Sigmoid colon (tissue), 7 donors: ENCODE measurements around the gene ROBO3. TPM values are rescaled to one million over a fixed set of nuclear protein-coding genes. Genes with fewer than 3 reads are reported as not detected.
A peak's percentile ranks its signal among the peaks of the same experiment; 100 is the strongest.

Experiments
- DNase-seq: peaks from one replicate; pipeline ENCODE4 v3.0.0-alpha.2; 2019
- H3K27ac ChIP-seq, 4 donors: fragments of 200-600 bp; sonication (generic); one replicate each; pipeline ENCODE4 v1.5.1; 2016 to 2019; ENCODE audit warnings: mild to moderate bottlenecking in 1 of 4
- H3K27me3 ChIP-seq, 3 donors: fragments of 200-600 bp; sonication (generic); one replicate each; pipeline ENCODE4 v1.5.1; 2019; ENCODE audit warnings: mild to moderate bottlenecking in 1 of 3
- H3K36me3 ChIP-seq, 4 donors: fragments of 200-600 bp; sonication (generic); one replicate each; pipeline ENCODE4 v1.5.1; 2016 to 2019
- H3K4me1 ChIP-seq, 4 donors: fragments of 200-600 bp; sonication (generic); one replicate each; pipeline ENCODE4 v1.5.1; 2017 to 2019
- H3K4me3 ChIP-seq, 4 donors: fragments of 200-600 bp; sonication (generic); one replicate each; pipeline ENCODE4 v1.5.1; 2017 to 2019; ENCODE audit warnings: mild to moderate bottlenecking in 2 of 4, moderate library complexity in 1 of 4
- H3K9me3 ChIP-seq, 4 donors: fragments of 200-600 bp in 3 of 4; sonication (generic) in 3 of 4; one replicate each; pipeline versions ENCODE4 v1.5.1 to v1.6.1; 2013 to 2019
- EP300 ChIP-seq, 4 donors: sonication (generic); formaldehyde crosslinking; IDR thresholded peaks; one replicate each; pipeline ENCODE4 v1.6.1; 2017; ENCODE audit warnings: antibody characterized with exemption in 4 of 4
- POLR2A ChIP-seq, 2 donors: fragments of 450-650 bp; IDR thresholded peaks; one replicate each; pipeline ENCODE4 v1.6.1; 2016; ENCODE audit warnings: antibody characterized with exemption in 2 of 2, mild to moderate bottlenecking in 2 of 2, moderate library complexity in 2 of 2
- POLR2AphosphoS5 ChIP-seq, 4 donors: sonication (generic); formaldehyde crosslinking; IDR thresholded peaks; one replicate each; pipeline ENCODE4 v1.6.1; 2017; ENCODE audit warnings: antibody characterized with exemption in 4 of 4
- WGBS, 2 donors: extraction: QIAGEN DNeasy Blood & Tissue Kit; methylation state at CpG; one replicate each; pipeline ENCODE4 v1.1.7; 2013; 5-methylcytosine and 5-hydroxymethylcytosine counted together
- intact Hi-C: fragments of 100-400 bp; cut with DNase I; formaldehyde crosslinking; loops from one replicate; pipeline ENCODE4 v1.15.1; 2023
- polyA plus RNA-seq, 3 donors: library from polyadenylated mRNA; stranded (reverse); fragments of 200-250 nt; gene quantifications; one replicate each; pipeline ENCODE4 v1.2.3, GENCODE V29; 2013
- total RNA-seq, 4 donors: library from RNA; depleted of rRNA; stranded (reverse); fragments of >200 nt; gene quantifications; one replicate each; pipeline ENCODE4 v1.1.0, GENCODE V29; 2016
- TF ChIP-seq, protein P1 (sequence below), 4 experiments: fragments of 450-650 bp in 3 of 4; fragments of 200-600 bp in 1 of 4; IDR thresholded peaks; one replicate each; pipeline ENCODE4 v1.5.1; 2016 to 2019; ENCODE audit warnings: antibody characterized with exemption in 4 of 4, mild to moderate bottlenecking in 3 of 4, moderate library complexity in 2 of 4
- donor health status: healthy with polysubstance abuse.
- donor health status: Bipolar disorder and iron deficiency.
- donor health status: healthy.

ROBO3 gene
- total and polyA plus RNA-seq, 7 donors, result 1.6 to 37.7 (median 9.1) TPM

DNA sequence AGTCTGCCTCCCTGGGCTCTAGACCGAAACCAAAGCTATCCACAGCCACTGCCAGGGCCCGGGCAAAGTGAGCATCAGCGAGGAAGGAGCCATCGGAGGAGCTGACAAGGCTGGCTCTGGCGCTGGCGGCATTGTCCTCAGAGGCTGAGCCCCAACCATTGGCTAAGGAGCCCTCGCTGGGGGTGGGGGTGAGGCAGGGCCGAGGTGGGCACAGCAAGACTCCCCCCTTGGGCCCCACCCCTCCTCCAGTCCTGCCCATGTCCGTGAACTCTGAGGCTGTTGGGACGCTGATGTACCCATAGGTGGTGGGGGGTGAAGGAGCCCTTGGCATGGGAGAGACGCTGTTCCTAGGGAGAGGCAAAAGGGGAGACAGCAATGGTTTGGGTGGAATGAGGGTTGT, 21.2 kb downstream of the ROBO3 start:
- H3K27me3 ChIP-seq, result peaks cover 0 to 39% (median 9%) of the 10 kb centered on the region in 3 donors
- no peaks in the 10 kb centered on the region for H3K36me3 ChIP-seq
- DNase-seq, result peak; percentile 44
- no peak for TF ChIP-seq POLR2AphosphoS5 (IDR thresholded peaks at IDR 0.05)
- TF ChIP-seq EP300 (IDR thresholded peaks at IDR 0.05), result no peak
- TF ChIP-seq, protein P1, sequence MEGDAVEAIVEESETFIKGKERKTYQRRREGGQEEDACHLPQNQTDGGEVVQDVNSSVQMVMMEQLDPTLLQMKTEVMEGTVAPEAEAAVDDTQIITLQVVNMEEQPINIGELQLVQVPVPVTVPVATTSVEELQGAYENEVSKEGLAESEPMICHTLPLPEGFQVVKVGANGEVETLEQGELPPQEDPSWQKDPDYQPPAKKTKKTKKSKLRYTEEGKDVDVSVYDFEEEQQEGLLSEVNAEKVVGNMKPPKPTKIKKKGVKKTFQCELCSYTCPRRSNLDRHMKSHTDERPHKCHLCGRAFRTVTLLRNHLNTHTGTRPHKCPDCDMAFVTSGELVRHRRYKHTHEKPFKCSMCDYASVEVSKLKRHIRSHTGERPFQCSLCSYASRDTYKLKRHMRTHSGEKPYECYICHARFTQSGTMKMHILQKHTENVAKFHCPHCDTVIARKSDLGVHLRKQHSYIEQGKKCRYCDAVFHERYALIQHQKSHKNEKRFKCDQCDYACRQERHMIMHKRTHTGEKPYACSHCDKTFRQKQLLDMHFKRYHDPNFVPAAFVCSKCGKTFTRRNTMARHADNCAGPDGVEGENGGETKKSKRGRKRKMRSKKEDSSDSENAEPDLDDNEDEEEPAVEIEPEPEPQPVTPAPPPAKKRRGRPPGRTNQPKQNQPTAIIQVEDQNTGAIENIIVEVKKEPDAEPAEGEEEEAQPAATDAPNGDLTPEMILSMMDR (IDR thresholded peaks at IDR 0.05), result no peak
- no peak for TF ChIP-seq POLR2A (IDR thresholded peaks at IDR 0.05)
- H3K4me3 ChIP-seq, result no peak overlapping the region
- intact Hi-C loops, result no loop called here
- WGBS, 2 donors, result 91 to 93% methylated on average over 11 of the region's 11 CpGs
- peaks cover 0 to 5% (median 0%) of the 10 kb centered on the region in 4 donors for H3K4me1 ChIP-seq
- no peaks in the 10 kb centered on the region for H3K9me3 ChIP-seq
- H3K27ac ChIP-seq, result no peak overlapping the region

GRCh38 chr11:124886978-124887666, 21.9 kb downstream of the ROBO3 start:
- peaks cover 0 to 39% (median 9%) of the 10 kb centered on the region in 3 donors for H3K27me3 ChIP-seq
- H3K27ac ChIP-seq, result no peak overlapping the region
- 86 to 93% methylated on average over 12 of the region's 12 CpGs for WGBS, 2 donors
- TF ChIP-seq, protein P1 (IDR thresholded peaks at IDR 0.05), result no peak
- no peak for TF ChIP-seq EP300 (IDR thresholded peaks at IDR 0.05)
- H3K9me3 ChIP-seq, result no peaks in the 10 kb centered on the region
- intact Hi-C loops, result no loop called here
- no peak overlapping the region for H3K4me3 ChIP-seq
- peak; percentile 57 for DNase-seq
- H3K36me3 ChIP-seq, result no peaks in the 10 kb centered on the region
- peaks cover 0 to 5% (median 0%) of the 10 kb centered on the region in 4 donors for H3K4me1 ChIP-seq

GRCh38 chr11:124887667-124888013, 22.4 kb downstream of the ROBO3 start:
- Histone ChIP-seq H3K9me3 (no peaks in the 10 kb centered on the region), H3K27ac (no peak overlapping the region), H3K36me3 (no peaks in the 10 kb centered on the region), H3K4me3 (no peak overlapping the region), H3K4me1 (peaks cover 0 to 5% (median 0%) of the 10 kb centered on the region in 4 donors), H3K27me3 (peaks cover 0 to 39% (median 9%) of the 10 kb centered on the region in 3 donors)
- intact Hi-C loops, result no loop called here
- 86 to 91% methylated on average over 3 of the region's 3 CpGs for WGBS, 2 donors
- TF ChIP-seq POLR2AphosphoS5 (IDR thresholded peaks at IDR 0.05) (no peak), EP300 (IDR thresholded peaks at IDR 0.05) (no peak), POLR2A (IDR thresholded peaks at IDR 0.05) (no peak)
- TF ChIP-seq, protein P1 (IDR thresholded peaks at IDR 0.05), result no peak
- DNase-seq, result peak; percentile 54

DNA sequence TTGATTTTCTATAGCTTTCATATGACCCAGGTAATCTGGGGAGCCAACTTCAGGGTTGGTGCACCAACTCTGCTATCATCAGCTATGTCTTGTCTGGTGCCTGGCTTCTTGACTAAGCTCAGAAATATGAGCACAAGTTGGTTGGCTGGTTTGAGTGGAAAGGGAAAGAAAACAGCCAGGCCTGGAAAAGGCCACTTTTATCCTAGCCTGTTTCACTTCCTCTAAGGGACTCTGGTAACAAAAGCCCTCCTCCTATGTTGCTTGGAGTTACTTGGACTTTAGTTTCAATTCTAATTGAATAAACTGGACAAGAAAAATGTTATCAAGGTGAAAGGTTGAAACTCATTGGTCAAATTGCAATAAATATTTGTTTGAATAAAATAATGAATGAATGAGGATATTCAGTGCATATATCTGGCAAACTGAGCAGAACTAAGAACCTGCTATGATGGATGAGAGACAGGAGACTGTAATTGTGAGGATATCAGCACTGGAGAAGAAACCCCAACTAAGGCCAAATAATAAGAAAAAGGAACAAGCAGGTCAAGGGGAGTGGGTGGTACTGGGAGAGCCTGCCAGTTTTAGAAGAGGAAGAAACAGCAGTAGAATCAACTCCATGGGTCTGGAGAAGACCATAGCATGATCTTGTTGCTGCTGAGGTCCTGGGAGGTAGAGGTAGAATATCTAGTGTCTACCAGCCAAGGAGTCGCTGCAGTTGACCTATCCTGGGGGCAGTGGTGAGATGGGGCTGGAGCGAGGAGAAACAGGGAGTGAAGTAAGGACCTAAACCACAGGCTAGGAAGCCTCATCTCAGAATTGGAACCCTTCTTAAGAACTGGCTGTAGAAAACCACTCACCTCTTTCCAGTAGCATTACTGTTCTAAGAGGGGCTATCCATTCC, 24.2 kb downstream of the ROBO3 start:
- H3K36me3 ChIP-seq, result no peaks in the 10 kb centered on the region
- H3K27me3 ChIP-seq, result peaks cover 0 to 39% (median 9%) of the 10 kb centered on the region in 3 donors
- H3K27ac ChIP-seq, result peak overlapping the region in 1 of 4 donors; percentile 9
- 88 to 94% methylated on average over 2 of the region's 2 CpGs for WGBS, 2 donors
- DNase-seq, result no peak
- intact Hi-C loops, result no loop called here
- H3K4me3 ChIP-seq, result no peak overlapping the region
- no peaks in the 10 kb centered on the region for H3K9me3 ChIP-seq
- TF ChIP-seq EP300 (IDR thresholded peaks at IDR 0.05) (no peak), POLR2AphosphoS5 (IDR thresholded peaks at IDR 0.05) (no peak), POLR2A (IDR thresholded peaks at IDR 0.05) (no peak)
- TF ChIP-seq, protein P1 (IDR thresholded peaks at IDR 0.05), result no peak
- peaks cover 0 to 5% (median 2%) of the 10 kb centered on the region in 4 donors for H3K4me1 ChIP-seq
